Central memory CD8-positive, alpha-beta T cell (primary cell): Measurements from ENCODE around the gene ZNF526.
"Not testable (repeated sequence)": the region's sequence is repeated elsewhere in the genome, so short reads cannot be mapped to it uniquely, and the experiment has no call there.

Experiments
- ATAC-seq: fragments of 150-1000 bp; cut with Tn5 transposase; replicated peaks from 2 replicates; pipeline ENCODE4 v1.10.0; 2022; ENCODE audit warnings: mild to moderate bottlenecking, moderate FRiP score, moderate number of reproducible peaks; ENCODE audit not compliant: poor library complexity, severe bottlenecking; ENCODE audit errors: extremely low read depth
- DNase-seq, 2 donors: peaks; one replicate each; pipeline ENCODE4 v3.0.0; 2021; ENCODE audit warnings: low spot score in 2 of 2
- H3K27ac Mint-ChIP-seq: one replicate; pipeline ENCODE4 v1.8.0; 2022; ENCODE audit warnings: low read depth, mild to moderate bottlenecking, moderate library complexity, mixed read lengths
- H3K27me3 Mint-ChIP-seq: one replicate; pipeline ENCODE4 v1.8.0; 2022; ENCODE audit warnings: mixed read lengths
- H3K36me3 Mint-ChIP-seq: one replicate; pipeline ENCODE4 v1.8.0; 2022; ENCODE audit warnings: mild to moderate bottlenecking, moderate library complexity, mixed read lengths; ENCODE audit not compliant: insufficient read depth
- H3K4me1 Mint-ChIP-seq: one replicate; pipeline ENCODE4 v1.8.0; 2022; ENCODE audit warnings: mixed read lengths
- H3K4me3 Mint-ChIP-seq: one replicate; pipeline ENCODE4 v1.8.0; 2022; ENCODE audit warnings: mild to moderate bottlenecking, moderate library complexity, mixed read lengths
- H3K9me3 Mint-ChIP-seq: one replicate; pipeline ENCODE4 v1.8.0; 2022; ENCODE audit warnings: mixed read lengths

The ZNF526 gene

DNA sequence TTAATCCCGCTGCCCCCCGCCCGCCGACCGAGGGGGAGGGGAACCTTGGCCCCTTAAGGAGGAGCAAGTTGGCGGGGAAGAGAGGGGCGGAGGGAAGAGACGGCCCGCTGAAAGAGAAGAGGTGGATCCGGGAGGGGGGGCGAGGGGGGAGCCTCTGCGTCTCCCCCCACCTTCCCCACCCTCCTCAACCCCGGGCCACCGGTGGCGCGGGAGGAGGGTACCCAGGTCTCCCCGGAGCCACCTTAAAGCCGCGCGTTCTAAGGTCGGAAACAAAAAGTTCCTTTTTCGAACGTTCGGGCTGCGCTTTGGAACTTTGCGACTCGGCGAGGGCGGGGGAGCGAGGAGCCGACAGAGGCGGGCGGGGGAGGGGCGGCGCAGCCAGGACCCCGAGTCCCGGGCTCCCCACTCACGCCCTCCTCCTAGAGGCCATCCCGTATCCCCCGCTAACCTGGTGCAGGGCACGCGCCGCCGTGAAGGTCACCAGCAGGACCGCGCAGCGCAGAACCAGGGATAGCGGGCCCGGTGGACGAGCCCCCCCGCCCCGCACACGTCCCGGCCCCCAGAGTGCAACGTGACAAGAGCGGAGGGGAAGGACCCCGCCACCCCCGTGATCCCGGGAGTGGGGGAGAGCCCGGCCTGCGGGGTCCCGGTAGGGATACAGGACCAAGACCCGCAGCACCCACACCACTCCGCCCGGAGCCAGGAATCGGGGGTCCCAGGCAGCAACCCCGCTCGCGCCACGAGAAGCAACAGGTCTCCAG, 34.2 kb downstream of the ZNF526 start:
- DNase-seq (peak; percentile 48 to 58), ATAC-seq (peak; percentile 60)
- peak overlapping the region; percentile 87 for H3K4me3 Mint-ChIP-seq
- no peaks in the 10 kb centered on the region for H3K27me3 Mint-ChIP-seq
- peaks cover 25% of the 10 kb centered on the region for H3K4me1 Mint-ChIP-seq
- H3K36me3 Mint-ChIP-seq, result peaks cover 25% of the 10 kb centered on the region
- H3K27ac Mint-ChIP-seq, result no peak overlapping the region
- no peaks in the 10 kb centered on the region for H3K9me3 Mint-ChIP-seq

DNA sequence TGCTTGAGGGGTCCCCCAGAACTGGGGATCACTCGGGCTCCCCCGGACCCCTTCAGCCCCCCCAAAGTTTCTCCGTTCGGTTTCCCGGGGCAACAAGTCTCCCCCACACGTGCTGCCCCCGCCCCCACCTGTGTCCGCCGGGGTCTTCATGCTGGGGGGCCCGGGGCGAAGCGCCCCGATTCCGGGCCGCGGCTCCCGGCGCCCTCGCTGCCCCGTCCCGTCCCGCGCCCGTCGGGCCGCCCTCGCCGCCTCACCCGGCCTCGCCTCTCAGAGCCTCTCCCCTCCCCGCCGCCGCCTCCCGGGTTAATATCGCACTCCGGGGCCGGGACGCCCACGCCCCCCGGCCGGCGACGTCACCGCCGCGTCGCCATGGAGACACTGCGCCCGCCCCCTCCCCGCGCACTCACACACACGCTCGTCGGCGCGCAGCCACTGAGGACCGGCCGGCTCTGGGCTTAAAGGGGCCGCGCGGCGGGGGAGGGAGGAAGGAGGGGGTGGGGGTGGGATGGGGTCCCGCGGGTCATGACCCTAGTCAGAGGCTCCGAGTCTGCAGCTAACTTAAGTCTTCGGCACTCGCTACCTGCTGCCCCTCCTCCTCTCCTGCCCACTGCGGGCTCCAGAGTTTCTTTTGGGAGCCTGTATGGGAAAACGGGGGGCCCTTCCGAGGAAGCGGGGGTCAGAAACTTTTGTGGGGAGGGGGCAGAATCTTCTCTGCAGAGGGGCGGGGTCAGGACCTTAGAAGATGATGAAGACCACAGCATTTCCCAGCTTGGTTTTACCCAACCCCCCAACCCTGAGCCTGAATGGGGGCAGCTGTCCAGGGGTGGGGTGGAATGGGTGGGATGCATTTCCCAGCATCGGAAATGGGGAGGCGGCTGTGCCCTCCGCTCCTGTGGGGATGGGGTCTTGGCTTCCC, 35.0 kb downstream of the ZNF526 start, which contains the start of gene ERF:
Gene ERF, minus strand, starts transcription at position 279 of the 916 bp plus-strand sequence. Its CDS starts 129 bp downstream, at position 150.
- Mint-ChIP-seq H3K9me3 (no peaks in the 10 kb centered on the region), H3K36me3 (peaks cover 22% of the 10 kb centered on the region), H3K4me3 (peak within 1 kb of the TSS; percentile 87), H3K27me3 (no peaks in the 10 kb centered on the region), H3K27ac (peak within 1 kb of the TSS; percentile 6), H3K4me1 (peaks cover 25% of the 10 kb centered on the region)
- peak; percentile 91 to 94 for DNase-seq
- peak; percentile 81 for ATAC-seq

DNA sequence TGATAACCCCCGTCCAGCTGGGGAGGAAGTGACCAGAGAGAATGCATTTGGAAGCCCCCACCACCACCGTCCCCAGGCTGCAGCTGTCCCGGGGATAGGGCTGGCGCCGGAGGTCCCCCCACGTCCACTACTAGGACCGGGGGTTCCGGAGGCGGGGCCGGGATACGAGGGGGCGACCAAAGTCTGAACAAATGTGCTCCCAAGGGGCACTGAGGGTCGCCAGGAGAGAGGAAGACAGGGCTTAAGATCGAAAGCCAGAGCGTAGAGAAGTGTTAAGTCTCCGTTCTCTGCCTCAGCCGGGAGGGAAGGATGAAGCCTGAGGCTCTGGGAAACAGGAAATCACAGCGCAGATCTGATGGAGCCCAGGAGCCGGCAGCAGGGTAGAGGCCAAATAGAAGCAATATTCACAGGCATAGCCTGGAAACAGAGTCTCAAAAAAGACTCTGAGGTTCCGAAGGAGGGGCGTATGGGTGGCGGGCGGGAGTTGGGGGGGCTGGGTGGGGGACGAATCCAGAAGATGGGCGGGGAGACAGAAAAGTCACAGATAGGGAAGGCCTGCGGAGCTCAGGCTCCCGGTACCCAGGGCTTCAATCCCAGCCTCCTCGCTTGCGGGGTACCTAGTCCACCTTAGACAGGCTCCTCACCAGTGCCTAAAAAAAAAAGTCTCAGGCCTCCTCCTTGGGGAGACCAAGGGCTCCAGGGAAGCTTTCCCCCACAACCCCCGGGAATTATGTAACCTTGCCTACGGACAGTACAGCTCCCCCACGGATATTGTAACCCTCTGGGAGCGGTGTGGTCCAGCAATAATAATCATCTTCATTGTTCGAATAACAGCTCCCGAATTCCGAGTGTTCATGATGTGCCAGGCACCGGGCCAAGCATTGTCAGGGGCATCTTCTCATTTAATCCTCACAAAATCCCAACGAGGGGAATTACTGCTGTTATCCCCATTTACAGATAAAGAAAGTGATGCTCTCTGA, 35.9 kb downstream of the ZNF526 start:
- Mint-ChIP-seq H3K4me1 (peaks cover 25% of the 10 kb centered on the region), H3K27me3 (no peaks in the 10 kb centered on the region), H3K9me3 (no peaks in the 10 kb centered on the region), H3K4me3 (peak overlapping the region; percentile 87), H3K27ac (peak overlapping the region; percentile 6), H3K36me3 (peaks cover 22% of the 10 kb centered on the region)
- DNase-seq, result no peak
- ATAC-seq, result no peak

DNA sequence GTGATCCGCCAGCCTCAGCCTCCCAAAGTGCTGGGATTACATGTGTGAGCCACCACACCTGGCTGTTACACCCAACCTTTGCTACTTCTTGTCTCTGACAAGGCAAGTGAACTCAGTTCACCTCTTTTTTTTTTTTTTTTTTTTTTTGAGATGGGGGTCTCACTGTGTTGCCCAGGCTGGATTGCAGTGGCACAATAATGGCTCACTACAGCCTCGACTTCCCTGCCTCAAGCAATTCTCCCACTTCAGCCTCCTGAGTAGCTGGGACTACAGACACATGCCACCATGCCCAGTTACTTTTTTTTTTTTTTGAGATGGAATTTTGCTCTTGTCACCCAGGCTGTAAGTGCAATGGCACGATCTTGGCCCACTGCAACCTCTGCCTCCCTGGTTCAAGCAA, 37.7 kb downstream of the ZNF526 start:
- DNase-seq, H3K27ac Mint-ChIP-seq, ATAC-seq, H3K9me3 Mint-ChIP-seq, H3K27me3 Mint-ChIP-seq, H3K4me3 Mint-ChIP-seq: not testable (repeated sequence)
- Mint-ChIP-seq H3K36me3 (peaks cover 14% of the 10 kb centered on the region), H3K4me1 (peaks cover 12% of the 10 kb centered on the region)

DNA sequence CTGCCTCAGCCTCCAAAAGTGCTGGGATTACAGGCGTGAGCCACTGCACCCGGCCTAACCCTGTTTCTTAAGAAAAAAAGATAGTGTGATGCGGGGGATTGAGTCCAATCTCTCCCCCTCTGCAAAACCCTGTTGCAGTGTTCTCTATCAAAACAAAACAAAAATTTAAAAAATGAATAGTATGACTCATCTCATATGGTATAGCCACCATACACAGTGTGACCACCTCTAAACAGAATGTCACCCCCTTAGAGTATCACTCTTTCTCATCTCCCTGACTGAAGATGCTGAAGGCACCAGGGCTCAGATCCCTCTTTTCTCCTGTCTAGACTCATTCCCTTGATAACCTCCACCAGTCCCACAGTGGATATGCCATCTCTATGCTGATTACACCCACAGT, 41.7 kb downstream of the ZNF526 start:
- Mint-ChIP-seq H3K27ac (no peak overlapping the region), H3K4me1 (no peaks in the 10 kb centered on the region), H3K36me3 (peaks cover 2% of the 10 kb centered on the region), H3K9me3 (no peaks in the 10 kb centered on the region), H3K27me3 (no peaks in the 10 kb centered on the region), H3K4me3 (no peak overlapping the region)
- ATAC-seq (no peak), DNase-seq (no peak)

DNA sequence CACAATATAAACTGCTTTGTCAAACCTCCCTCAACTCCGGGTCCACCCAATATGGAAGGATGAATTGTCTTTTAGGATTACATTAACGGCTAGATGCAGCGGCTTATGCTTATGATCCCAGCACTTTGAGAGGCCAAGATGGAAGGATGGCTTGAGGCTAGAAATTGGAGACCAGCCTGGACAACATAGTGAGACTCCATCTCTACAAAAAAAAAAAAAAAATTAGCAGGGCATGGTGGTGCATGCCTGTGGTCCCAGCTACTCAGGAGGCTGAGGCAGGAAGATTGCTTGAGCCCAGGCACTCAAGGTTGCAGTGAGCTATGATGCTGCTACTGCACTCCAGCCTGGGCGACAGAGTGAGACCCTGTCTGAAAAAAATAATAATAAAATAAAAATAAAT, 46.0 kb downstream of the ZNF526 start:
- H3K27me3 Mint-ChIP-seq, H3K4me1 Mint-ChIP-seq, H3K27ac Mint-ChIP-seq, DNase-seq, H3K4me3 Mint-ChIP-seq, H3K36me3 Mint-ChIP-seq, H3K9me3 Mint-ChIP-seq, ATAC-seq: not testable (repeated sequence)

DNA sequence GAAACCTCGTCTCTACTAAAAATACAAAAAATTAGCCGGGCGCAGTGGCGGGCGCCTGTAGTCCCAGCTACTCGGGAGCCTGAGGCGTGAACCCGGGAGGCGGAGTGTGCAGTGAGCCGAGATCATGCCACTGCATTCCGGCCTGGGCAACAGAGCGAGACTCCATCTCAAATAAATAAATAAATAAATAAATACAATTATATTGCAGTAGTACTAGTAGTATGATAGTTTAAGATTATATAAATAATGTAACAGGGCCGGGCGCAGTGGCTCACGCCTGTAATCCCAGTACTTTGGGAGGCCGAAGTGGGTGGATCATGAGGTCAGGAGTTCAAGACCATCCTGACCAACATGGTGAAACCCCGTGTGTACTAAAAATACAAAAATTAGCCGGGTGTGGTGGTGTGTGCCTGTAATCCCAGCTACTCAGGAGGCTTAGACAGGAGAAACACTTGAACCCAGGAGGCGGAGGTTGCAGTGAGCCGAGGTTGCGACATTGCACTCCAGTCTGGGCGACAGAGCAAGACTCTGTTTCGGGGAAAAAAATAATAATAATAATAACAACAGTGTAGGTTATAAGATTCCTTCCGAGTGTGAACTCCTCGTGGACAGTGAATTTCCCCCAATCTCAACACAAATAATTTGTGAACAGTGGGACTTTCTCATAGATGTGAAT, 47.0 kb downstream of the ZNF526 start:
- H3K27ac Mint-ChIP-seq, H3K4me1 Mint-ChIP-seq, ATAC-seq, DNase-seq, H3K36me3 Mint-ChIP-seq, H3K9me3 Mint-ChIP-seq, H3K4me3 Mint-ChIP-seq, H3K27me3 Mint-ChIP-seq: not testable (repeated sequence)

DNA sequence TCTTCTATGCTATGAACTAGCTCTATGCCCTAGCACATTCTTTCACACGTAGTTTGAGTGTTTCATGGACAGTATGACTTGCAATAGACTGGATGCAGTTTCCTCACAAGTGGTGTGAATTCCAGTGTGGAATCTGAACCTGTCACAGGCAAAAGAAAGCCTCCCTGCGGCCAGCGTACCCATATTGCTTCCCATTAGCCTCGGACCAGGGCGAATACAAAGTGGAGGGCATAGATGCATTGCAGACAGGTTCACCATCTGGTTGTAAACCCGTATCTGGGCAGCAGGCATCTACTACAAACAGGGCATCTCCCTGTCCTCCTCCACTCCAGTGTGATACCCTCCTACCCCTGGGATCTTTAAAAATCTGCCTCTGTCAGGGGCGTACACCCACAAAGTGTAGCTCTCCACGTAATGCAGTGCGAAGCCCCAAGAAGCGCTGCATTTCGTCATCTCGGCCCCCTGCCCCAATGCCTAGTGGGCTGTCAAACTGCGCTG, 47.6 kb downstream of the ZNF526 start:
- H3K4me3 Mint-ChIP-seq, result no peak overlapping the region
- no peaks in the 10 kb centered on the region for H3K9me3 Mint-ChIP-seq
- DNase-seq (no peak), ATAC-seq (no peak)
- peaks cover 11% of the 10 kb centered on the region for H3K36me3 Mint-ChIP-seq
- H3K27ac Mint-ChIP-seq, result no peak overlapping the region
- H3K4me1 Mint-ChIP-seq, result no peaks in the 10 kb centered on the region
- H3K27me3 Mint-ChIP-seq, result no peaks in the 10 kb centered on the region

DNA sequence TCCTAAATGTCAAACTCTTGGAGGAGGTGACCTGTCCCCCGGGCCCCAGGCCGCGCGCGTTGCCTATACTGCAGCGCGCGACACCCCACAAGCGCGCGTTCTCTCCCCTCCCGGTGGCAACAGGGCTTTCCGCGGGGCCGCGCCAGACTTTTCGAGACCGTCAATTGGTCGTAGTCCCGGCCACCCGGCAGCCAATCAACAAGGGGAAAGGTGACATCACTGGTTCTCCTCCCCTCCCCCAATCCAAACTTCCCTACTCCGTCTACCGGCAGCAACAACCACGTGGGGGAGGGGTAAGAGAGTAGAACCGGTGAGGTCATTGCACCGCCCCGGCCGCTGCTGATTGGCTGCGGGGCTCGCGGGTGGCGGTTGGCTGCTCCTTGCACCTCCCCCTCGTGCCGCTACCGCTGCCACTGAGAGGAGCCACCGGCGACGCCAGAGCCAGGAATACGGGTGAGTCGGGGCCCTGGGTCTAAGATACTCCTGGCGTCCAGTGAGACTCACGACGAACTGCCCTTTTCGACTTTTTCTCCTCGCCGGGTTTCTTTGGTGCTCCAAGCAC, 48.1 kb downstream of the ZNF526 start:
- H3K36me3 Mint-ChIP-seq, result peaks cover 12% of the 10 kb centered on the region
- H3K27ac Mint-ChIP-seq, result no peak overlapping the region
- DNase-seq, result peak; percentile 95 to 100
- H3K9me3 Mint-ChIP-seq, result no peaks in the 10 kb centered on the region
- H3K27me3 Mint-ChIP-seq, result no peaks in the 10 kb centered on the region
- peak; percentile 61 for ATAC-seq
- H3K4me3 Mint-ChIP-seq, result no peak overlapping the region
- H3K4me1 Mint-ChIP-seq, result no peaks in the 10 kb centered on the region

DNA sequence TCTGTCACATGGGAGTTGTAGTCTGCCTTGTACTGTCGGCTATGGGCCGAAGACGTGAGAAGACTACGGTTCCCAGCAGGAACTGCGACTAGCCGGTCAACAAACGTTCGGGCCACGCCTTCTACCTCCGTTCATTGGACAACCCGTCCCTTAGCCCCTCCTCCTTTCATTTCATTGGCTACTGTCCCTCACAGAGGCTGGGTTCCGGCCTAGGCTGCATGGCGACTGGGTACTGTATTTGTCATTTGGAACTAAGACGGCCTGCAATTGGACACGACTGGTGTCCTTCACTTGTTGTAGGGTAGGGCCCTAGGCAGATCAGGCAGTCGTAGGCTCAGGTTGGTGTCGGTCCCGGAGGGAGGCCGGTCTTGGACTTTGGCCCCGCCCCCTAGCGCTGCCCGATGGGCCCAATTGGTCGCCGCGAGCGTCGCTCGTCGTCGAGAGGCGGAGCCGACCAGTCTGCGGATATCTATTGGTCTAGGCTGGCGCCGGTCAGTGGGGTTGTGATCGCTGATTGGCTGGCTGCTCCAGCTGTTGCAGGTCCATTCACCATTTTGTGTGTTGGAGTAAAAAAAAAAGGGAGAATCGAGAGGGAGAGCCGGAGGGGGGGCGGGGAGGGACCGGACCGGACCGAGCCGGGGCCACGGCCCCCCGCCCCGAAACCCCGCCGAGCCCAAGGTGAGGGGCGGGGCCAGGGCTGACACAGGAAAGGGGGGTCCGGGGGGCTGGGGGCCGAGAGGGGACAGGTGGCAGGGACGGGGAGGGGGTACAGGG, 48.8 kb downstream of the ZNF526 start, which contains the start of gene CIC:
Gene CIC, plus strand, starts transcription at position 549 of the 774 bp plus-strand sequence. CDS start 2,532 bp downstream, outside the sequence.
- DNase-seq (peak; percentile 95 to 99), ATAC-seq (peak; percentile 88)
- no peak within 1 kb of the TSS for H3K27ac Mint-ChIP-seq
- no peaks in the 10 kb centered on the region for H3K9me3 Mint-ChIP-seq
- no peaks in the 10 kb centered on the region for H3K27me3 Mint-ChIP-seq
- no peak within 1 kb of the TSS for H3K4me3 Mint-ChIP-seq
- H3K4me1 Mint-ChIP-seq, result no peaks in the 10 kb centered on the region
- peaks cover 18% of the 10 kb centered on the region for H3K36me3 Mint-ChIP-seq
